Common myeloid progenitor, CD34-positive (primary cell): Measurements from ENCODE around the gene UBR4.
A peak's percentile ranks its signal among the peaks of the same experiment; 100 is the strongest.

ENCODE experiments used
- CTCF ChIA-PET: fragments of 350-600 bp; sonication (Branson Sonifier 250); formaldehyde crosslinking; loops from one replicate; lab custom pipeline; 2021; ENCODE audit warnings: antibody characterized with exemption; lab: Charles Lee
- POLR2A ChIA-PET: fragments of 350-600 bp; sonication (Branson Sonifier 250); formaldehyde crosslinking; loops from one replicate; lab custom pipeline; 2021; ENCODE audit warnings: antibody characterized with exemption; lab: Charles Lee
- DNase-seq, 3 donors: peaks; one replicate each; pipeline versions ENCODE4 v3.0.0 to v3.0.0-alpha.2; 2013
- H3K27ac ChIP-seq, 2 experiments: 1 replicate in 1 of 2; 2 replicates in 1 of 2; pipeline ENCODE4 v1.7.0; 2013; ENCODE audit warnings: inconsistent platforms in 2 of 2, low read length in 2 of 2, mild to moderate bottlenecking in 2 of 2, low read depth in 1 of 2, moderate library complexity in 1 of 2; ENCODE audit not compliant: severe bottlenecking in 2 of 2, insufficient read depth in 1 of 2, poor library complexity in 1 of 2
- H3K27me3 ChIP-seq, 5 experiments: replicated peaks in 2 of 5; 1 replicate in 3 of 5; 2 replicates in 2 of 5; pipeline versions ENCODE4 v1.6.1 to v1.7.0; 2013; ENCODE audit warnings: low read length in 4 of 5, mild to moderate bottlenecking in 2 of 5, moderate library complexity in 2 of 5, inconsistent platforms in 1 of 5; ENCODE audit not compliant: insufficient read depth in 5 of 5, control insufficient read depth in 4 of 5
- H3K36me3 ChIP-seq, 4 experiments: 1 replicate in 2 of 4; 2 replicates in 2 of 4; pipeline versions ENCODE4 v1.6.1 to v1.7.0; 2013; ENCODE audit warnings: low read length in 3 of 4, control low read depth in 1 of 4, mild to moderate bottlenecking in 1 of 4; ENCODE audit not compliant: control insufficient read depth in 4 of 4, insufficient read depth in 4 of 4
- H3K4me1 ChIP-seq, 4 experiments: 1 replicate in 3 of 4; 2 replicates in 1 of 4; pipeline versions ENCODE4 v1.6.1 to v1.7.1; 2013; ENCODE audit warnings: low read length in 3 of 4, mild to moderate bottlenecking in 3 of 4, control low read depth in 1 of 4, inconsistent platforms in 1 of 4, moderate library complexity in 1 of 4; ENCODE audit not compliant: control insufficient read depth in 4 of 4, insufficient read depth in 4 of 4; ENCODE audit errors: control extremely low read depth in 1 of 4
- H3K4me3 ChIP-seq, 7 experiments: 1 replicate in 4 of 7; 2 replicates in 3 of 7; pipeline versions ENCODE4 v1.5.1 to v1.7.0; 2013; ENCODE audit warnings: mild to moderate bottlenecking in 7 of 7, low read length in 6 of 7, moderate library complexity in 6 of 7, inconsistent platforms in 2 of 7, low read depth in 2 of 7, control low read depth in 1 of 7; ENCODE audit not compliant: insufficient read depth in 4 of 7, control insufficient read depth in 1 of 7; ENCODE audit errors: extremely low read depth in 1 of 7
- H3K9me3 ChIP-seq, 5 experiments: 1 replicate in 4 of 5; 2 replicates in 1 of 5; pipeline versions ENCODE4 v1.6.1 to v1.7.1; 2013; ENCODE audit warnings: low read length in 4 of 5, mild to moderate bottlenecking in 2 of 5, inconsistent platforms in 1 of 5, low read depth in 1 of 5, moderate library complexity in 1 of 5; ENCODE audit not compliant: control insufficient read depth in 4 of 5, insufficient read depth in 2 of 5; ENCODE audit errors: control extremely low read depth in 1 of 5
- WGBS: methylation state at CpG from one replicate; pipeline ENCODE4 v1.1.5; 2013; ENCODE audit not compliant: insufficient coverage; 5-methylcytosine and 5-hydroxymethylcytosine counted together

The UBR4 gene

GRCh38 chr1:19080721-19081120 lies 129.3 kb downstream of the UBR4 start:
- 100% methylated on average over 2 of the region's 3 CpGs for WGBS

DNA sequence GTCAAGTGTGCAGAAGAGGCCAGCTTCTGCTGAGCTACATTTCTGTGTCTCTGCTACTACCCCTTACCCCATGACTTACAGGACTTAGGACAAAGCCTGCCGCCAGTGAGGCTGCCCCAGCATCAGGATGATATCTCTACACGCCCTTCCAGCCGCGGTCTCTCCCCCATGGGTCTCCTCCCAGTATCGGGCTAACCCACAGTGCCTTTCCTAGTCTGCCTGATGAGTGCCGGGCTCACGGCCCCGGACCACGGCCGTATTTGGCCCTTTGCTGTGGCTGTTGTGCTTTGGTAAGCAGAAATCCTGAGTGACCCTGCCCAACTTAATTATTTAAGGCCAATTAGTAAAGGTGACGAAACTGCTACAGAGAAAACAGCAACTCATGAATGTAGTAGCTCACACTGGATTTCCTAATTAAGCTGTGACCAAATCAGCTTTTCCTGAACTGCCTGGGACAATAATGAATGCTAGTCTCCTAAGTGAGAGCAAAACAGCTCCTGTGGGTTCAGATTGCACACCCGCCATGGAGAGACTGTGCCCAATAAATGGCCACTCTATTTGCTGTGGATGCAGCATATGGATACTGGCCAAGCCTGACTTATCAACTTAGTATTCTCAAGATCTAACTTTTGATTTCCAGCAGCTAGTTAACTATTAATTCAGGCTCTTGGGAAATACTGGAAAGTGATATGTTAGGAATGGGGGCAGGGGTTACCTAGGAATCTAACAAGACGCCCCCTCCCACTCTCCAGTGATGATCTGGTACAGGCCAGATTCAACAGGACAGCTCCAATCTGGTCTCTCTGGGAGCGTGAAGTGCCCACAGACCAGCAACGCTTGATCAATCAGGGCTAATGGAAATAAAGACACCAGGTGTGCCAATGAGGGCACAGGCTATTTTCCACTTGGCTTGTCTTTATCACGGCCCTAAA lies 130.3 kb downstream of the UBR4 start:
- WGBS, result 95% methylated on average over 12 of the region's 16 CpGs
- Histone ChIP-seq H3K4me3 (no peak overlapping the region), H3K27ac (no peak overlapping the region), H3K27me3 (no peaks in the 10 kb centered on the region), H3K4me1 (no peaks in the 10 kb centered on the region), H3K9me3 (no peaks in the 10 kb centered on the region), H3K36me3 (peaks cover 31 to 98% (median 80%) of the 10 kb centered on the region in 4 experiments)
- CTCF ChIA-PET, result interaction anchor here (1.0 to 2.4 kb wide), 2 partner anchors 10 to 166 kb away, joined by 3 to 7 read pairs; no protein-coding TSS in a partner anchor
- DNase-seq, result no peak
- POLR2A ChIA-PET, result no interaction called here

More at GRCh38 chr1:19080721-19081120, 129.3 kb downstream of the UBR4 start:
- Histone ChIP-seq H3K4me3 (no peak overlapping the region), H3K36me3 (peaks cover 32 to 97% (median 77%) of the 10 kb centered on the region in 4 experiments), H3K4me1 (no peaks in the 10 kb centered on the region), H3K27ac (peak overlapping the region in 1 of 2 experiments; percentile 39), H3K9me3 (no peaks in the 10 kb centered on the region), H3K27me3 (no peaks in the 10 kb centered on the region)
- CTCF ChIA-PET, result no interaction called here
- no peak for DNase-seq
- POLR2A ChIA-PET, result no interaction called here

DNA sequence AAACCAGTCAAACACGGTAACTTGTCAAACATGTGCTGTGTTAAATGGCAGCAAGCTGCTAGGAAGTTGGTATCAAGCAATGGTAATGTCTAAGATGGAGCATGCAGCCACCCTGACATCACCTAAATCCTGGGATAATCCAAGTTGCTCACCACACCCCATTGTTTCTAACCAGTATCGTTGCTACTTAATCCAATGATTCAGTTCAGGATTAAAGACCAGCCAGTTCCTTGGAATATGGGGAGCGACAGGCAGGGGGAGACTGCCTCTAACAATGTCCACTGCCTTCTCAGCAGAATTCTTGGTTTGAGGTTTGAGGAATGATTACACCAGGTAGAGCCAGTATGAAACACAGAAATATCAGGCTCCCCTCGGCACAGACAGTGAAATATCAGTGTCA lies 131.5 kb downstream of the UBR4 start:
- H3K4me1 ChIP-seq, result no peaks in the 10 kb centered on the region
- POLR2A ChIA-PET, result interaction anchor here (0.5 kb wide), 1 partner anchor 163 kb away, joined by 6 read pairs; no protein-coding TSS in a partner anchor
- CTCF ChIA-PET, result interaction anchor here (1.0 to 2.4 kb wide), 2 partner anchors 12 to 165 kb away, joined by 3 to 7 read pairs; no protein-coding TSS in a partner anchor
- H3K36me3 ChIP-seq, result peaks cover 31 to 98% (median 80%) of the 10 kb centered on the region in 4 experiments
- H3K27me3 ChIP-seq, result no peaks in the 10 kb centered on the region
- H3K4me3 ChIP-seq, result no peak overlapping the region
- no peaks in the 10 kb centered on the region for H3K9me3 ChIP-seq
- no peak overlapping the region for H3K27ac ChIP-seq
- DNase-seq, result no peak
- 100% methylated on average over 3 of the region's 4 CpGs for WGBS

DNA sequence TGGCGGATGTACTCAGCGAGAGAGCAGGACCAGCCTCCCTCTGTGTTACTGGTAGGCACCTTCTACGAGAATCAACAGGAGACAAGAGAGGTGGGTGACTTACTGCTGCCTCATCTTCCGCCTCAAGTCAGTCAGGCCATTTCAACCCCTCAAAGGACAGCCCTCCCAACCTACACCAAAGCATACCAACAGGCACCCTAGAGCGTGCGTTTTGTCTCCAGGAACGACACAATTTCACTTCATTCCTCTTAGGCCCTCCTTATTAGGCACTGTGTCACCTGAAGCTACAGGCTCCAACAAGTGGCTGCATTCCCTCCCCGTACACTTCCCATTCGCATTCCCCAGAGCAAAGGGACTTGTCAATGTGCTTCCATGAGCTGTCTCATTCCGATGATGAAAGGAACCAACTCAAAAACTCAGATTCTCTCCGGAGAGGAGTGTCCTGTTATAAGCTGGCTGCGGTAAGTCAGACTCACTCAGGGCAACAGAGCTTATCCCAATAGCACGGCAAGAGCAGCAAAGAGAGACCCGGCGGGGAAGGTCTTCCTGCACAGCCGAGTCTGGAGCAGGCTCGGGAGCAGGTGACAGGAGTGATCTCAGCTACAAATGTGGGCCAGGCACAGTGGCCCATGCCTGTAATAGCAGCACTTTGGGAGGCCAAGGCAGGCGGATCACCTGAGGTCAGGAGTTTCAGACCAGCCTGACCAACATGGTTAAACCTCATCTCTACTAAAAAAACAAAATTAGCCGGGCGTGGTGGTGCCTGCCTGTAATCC lies 133.0 kb downstream of the UBR4 start:
- ChIA-PET POLR2A (no interaction called here), CTCF (no interaction called here)
- no peaks in the 10 kb centered on the region for H3K4me1 ChIP-seq
- no peak overlapping the region for H3K27ac ChIP-seq
- no peak for DNase-seq
- 98% methylated on average over 17 of the region's 20 CpGs for WGBS
- peaks cover 27 to 94% (median 74%) of the 10 kb centered on the region in 4 experiments for H3K36me3 ChIP-seq
- H3K4me3 ChIP-seq, result no peak overlapping the region
- H3K9me3 ChIP-seq, result no peaks in the 10 kb centered on the region
- no peaks in the 10 kb centered on the region for H3K27me3 ChIP-seq

DNA sequence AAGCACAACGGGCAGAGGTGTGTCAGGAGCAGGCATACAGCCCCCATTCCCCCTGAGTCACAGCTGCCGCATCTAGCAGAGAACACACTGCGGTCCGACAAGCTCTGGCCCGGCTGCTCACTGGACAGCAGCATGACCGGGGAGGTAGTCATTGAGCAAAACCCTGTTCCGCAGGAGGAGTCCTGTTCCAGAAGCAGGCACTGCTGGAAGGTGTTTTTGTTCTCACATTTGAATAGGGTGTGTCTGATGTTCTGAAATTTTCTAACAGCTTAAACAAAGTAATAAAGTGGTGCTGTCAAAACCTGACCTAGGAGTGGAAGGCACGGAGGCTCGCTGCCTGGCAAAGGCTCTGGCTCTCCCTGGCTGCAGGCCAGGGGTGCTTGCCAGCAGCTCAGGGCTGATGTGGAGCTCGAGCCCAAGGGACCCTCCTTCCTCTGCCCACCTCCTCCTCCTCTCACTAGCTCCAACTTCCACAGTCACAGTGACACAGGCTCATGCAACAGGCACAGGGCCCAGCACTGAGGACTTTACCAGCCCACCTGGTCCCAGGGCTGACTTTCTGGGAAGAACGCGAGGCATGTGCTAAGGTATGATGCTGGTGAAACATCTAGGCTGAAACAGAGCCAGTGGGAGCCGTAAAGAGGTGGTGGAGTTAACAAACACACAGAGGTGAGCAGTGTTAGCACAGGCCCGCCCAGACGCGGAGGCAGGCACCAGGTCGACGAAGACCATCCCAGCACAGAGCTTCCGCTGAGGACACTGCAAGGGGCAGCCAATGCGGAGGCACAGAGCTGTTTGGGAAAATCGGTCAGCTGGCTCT lies 135.0 kb downstream of the UBR4 start:
- H3K9me3 ChIP-seq, result no peaks in the 10 kb centered on the region
- DNase-seq, result no peak
- H3K36me3 ChIP-seq, result peaks cover 20 to 75% (median 61%) of the 10 kb centered on the region in 4 experiments
- ChIA-PET CTCF (interaction anchor here (0.8 to 1.4 kb wide), 3 partner anchors 16 to 167 kb away, joined by 3 to 5 read pairs (median 4); no protein-coding TSS in a partner anchor), POLR2A (no interaction called here)
- no peaks in the 10 kb centered on the region for H3K27me3 ChIP-seq
- H3K4me3 ChIP-seq, result no peak overlapping the region
- H3K27ac ChIP-seq, result no peak overlapping the region
- peaks cover 0 to 4% (median 0%) of the 10 kb centered on the region in 4 experiments for H3K4me1 ChIP-seq
- WGBS, result 87% methylated on average over 21 of the region's 21 CpGs

DNA sequence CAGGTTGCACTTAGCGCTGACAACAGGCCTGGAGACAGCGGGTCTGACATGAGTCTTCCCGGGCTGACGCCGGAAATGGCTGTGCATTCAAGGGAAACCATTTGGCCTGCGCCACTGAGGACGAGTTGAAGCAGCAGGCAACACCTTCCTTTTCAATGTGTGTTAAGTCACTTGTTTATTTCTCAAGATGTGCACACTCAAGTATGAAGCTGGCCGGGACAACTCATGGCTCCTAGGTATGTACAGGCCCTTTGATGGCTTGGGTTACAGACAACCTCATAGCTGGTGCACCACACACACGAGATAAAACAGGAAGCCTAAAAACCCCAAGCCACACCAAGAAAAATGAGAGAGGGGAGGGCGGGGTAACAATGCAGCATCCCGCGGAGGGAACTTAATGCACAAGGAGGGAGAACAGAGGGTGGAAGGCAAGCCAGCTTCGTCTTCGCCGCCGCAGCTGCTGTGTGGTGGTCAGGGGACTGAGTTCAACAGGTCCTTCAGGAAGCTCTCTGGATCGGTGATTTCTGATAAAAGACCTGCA lies 135.6 kb downstream of the UBR4 start:
- ChIA-PET POLR2A (no interaction called here), CTCF (interaction anchor here (0.8 to 1.4 kb wide), 3 partner anchors 16 to 166 kb away, joined by 3 to 5 read pairs (median 3); no protein-coding TSS in a partner anchor)
- H3K4me1 ChIP-seq, result peaks cover 0 to 4% (median 0%) of the 10 kb centered on the region in 4 experiments
- peaks cover 14 to 68% (median 54%) of the 10 kb centered on the region in 4 experiments for H3K36me3 ChIP-seq
- H3K4me3 ChIP-seq, result no peak overlapping the region
- peak in 1 of 3 donors; percentile 19 for DNase-seq
- no peaks in the 10 kb centered on the region for H3K27me3 ChIP-seq
- H3K27ac ChIP-seq, result no peak overlapping the region
- 94% methylated on average over 13 of the region's 17 CpGs for WGBS
- no peaks in the 10 kb centered on the region for H3K9me3 ChIP-seq
